IPS DF 6.9 (cell line): Measurements from ENCODE around the gene ASTE1.
"Not testable (repeated sequence)": the region's sequence is repeated elsewhere in the genome, so short reads cannot be mapped to it uniquely, and the experiment has no call there.

Source experiments
- DNase-seq: peaks from one replicate; pipeline ENCODE4 v3.0.0-alpha.2; 2013; ENCODE audit warnings: low read depth, low spot score
- H3K27ac ChIP-seq: one replicate; pipeline ENCODE4 v1.5.1; 2013; ENCODE audit warnings: low read length, control low read depth
- H3K27me3 ChIP-seq: 2 replicates; pipeline ENCODE4 v1.6.1; 2013; ENCODE audit warnings: mild to moderate bottlenecking, low read length; ENCODE audit not compliant: control insufficient read depth, insufficient read depth
- H3K36me3 ChIP-seq: 2 replicates; pipeline ENCODE4 v1.6.1; 2013; ENCODE audit warnings: low read length; ENCODE audit not compliant: control insufficient read depth, insufficient read depth
- H3K4me1 ChIP-seq: 2 replicates; pipeline ENCODE4 v1.6.1; 2013; ENCODE audit warnings: low read length; ENCODE audit not compliant: control insufficient read depth, insufficient read depth
- H3K4me3 ChIP-seq: 2 replicates; pipeline ENCODE4 v1.5.1; 2013; ENCODE audit warnings: mild to moderate bottlenecking, low read length
- H3K9me3 ChIP-seq: 2 replicates; pipeline ENCODE4 v1.6.1; 2013; ENCODE audit warnings: low read length, inconsistent platforms; ENCODE audit not compliant: control insufficient read depth, insufficient read depth
- WGBS: extraction: QIAGEN DNeasy Blood & Tissue Kit; methylation state at CpG from one replicate; pipeline ENCODE4 v1.1.7; 2013; ENCODE audit warnings: mixed read lengths, missing lambda C conversion rate; ENCODE audit not compliant: insufficient read length, insufficient coverage; 5-methylcytosine and 5-hydroxymethylcytosine counted together

ASTE1 gene

DNA sequence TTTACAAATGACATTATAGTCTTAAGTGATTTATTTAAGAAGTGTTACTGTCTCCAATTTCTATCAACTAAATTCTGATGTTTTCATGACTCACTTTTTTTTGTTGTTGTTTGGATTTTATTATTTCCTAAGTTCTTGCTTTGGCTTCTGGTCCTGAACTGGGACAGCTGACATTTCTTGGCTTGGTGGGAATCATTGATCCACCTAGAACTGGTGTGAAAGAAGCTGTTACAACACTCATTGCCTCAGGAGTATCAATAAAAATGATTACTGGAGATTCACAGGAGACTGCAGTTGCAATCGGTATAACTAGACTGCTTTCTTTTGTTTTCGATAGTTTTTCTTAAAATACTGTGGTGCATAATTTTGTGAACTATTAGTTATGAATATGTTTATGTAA is 47.5 kb downstream of the ASTE1 start:
- no peak for DNase-seq
- Histone ChIP-seq H3K4me1 (no peaks in the 10 kb centered on the region), H3K9me3 (no peaks in the 10 kb centered on the region), H3K4me3 (no peak overlapping the region), H3K27ac (no peak overlapping the region), H3K27me3 (no peaks in the 10 kb centered on the region; the same call in 1 of the 2 replicates), H3K36me3 (no peaks in the 10 kb centered on the region)
- 100% methylated on average over 1 of the region's 2 CpGs for WGBS

DNA sequence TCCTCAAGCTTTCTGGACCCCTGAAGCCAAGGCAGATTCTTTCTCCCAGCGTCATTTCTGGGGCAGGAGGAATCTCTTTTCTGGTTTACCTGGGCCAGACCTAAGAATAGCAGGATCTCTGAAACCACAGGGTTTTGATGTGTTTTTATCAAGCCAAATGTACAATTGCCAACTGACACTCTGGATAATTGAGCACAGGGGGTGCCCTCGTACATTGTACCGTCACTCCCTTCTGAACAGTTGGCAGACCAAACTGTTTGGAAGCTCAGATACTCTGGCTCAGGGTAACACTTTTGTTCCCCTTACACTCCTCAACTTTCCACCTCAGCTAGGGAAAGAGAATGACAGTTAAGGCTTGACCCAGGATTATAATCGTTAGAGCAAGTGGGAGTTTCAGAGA is 49.9 kb downstream of the ASTE1 start:
- no peaks in the 10 kb centered on the region for H3K9me3 ChIP-seq
- WGBS: no CpG with 5 or more reads among the region's 4 CpGs
- H3K36me3 ChIP-seq: no peaks in the 10 kb centered on the region
- H3K4me3 ChIP-seq: no peak overlapping the region
- H3K27ac ChIP-seq: no peak overlapping the region
- DNase-seq: no peak
- no peaks in the 10 kb centered on the region for H3K4me1 ChIP-seq
- no peaks in the 10 kb centered on the region; the same call in 1 of the 2 replicates for H3K27me3 ChIP-seq

DNA sequence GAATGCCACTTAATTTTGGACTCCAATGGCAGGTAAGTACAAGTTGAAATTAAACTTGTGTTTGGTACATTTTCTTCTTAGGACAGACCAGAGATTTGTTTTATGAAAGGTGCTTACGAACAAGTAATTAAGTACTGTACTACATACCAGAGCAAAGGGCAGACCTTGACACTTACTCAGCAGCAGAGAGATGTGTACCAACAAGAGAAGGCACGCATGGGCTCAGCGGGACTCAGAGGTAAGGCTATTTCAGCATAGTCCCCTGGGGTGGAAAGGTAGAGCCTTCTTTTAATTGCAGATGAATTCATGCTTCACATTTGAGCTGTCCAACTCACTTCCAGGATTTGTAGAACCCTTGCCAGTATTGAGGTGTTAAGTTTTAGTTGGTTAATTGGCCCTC is 51.4 kb downstream of the ASTE1 start:
- Histone ChIP-seq H3K27me3 (no peaks in the 10 kb centered on the region; the same call in 1 of the 2 replicates), H3K27ac (no peak overlapping the region), H3K4me3 (no peak overlapping the region), H3K9me3 (no peaks in the 10 kb centered on the region), H3K36me3 (no peaks in the 10 kb centered on the region), H3K4me1 (no peaks in the 10 kb centered on the region)
- no peak for DNase-seq
- WGBS: no CpG with 5 or more reads among the region's 3 CpGs

DNA sequence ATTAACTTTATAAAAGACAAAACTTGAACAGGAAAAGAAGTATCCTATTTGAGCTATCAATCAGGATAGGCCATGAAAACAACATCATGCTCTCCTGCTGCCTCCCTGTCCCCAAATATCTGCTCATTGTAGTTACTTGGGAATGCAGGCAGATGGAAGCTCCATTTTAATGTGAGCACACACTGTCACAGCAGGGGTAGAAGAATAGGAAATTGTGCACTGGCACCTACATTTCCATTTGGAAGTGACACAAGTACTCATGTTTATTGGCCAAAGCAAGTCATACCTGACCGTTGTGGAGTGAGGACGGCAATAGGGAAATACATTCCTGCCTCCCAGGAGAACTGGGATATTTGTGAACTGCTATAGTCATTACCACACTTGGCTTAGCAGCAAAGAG is 52.4 kb downstream of the ASTE1 start:
- no CpG with 5 or more reads among the region's 2 CpGs for WGBS
- no peaks in the 10 kb centered on the region for H3K4me1 ChIP-seq
- DNase-seq: no peak
- H3K36me3 ChIP-seq: no peaks in the 10 kb centered on the region
- no peak overlapping the region for H3K27ac ChIP-seq
- H3K4me3 ChIP-seq: no peak overlapping the region
- H3K9me3 ChIP-seq: no peaks in the 10 kb centered on the region
- no peaks in the 10 kb centered on the region; the same call in 1 of the 2 replicates for H3K27me3 ChIP-seq

DNA sequence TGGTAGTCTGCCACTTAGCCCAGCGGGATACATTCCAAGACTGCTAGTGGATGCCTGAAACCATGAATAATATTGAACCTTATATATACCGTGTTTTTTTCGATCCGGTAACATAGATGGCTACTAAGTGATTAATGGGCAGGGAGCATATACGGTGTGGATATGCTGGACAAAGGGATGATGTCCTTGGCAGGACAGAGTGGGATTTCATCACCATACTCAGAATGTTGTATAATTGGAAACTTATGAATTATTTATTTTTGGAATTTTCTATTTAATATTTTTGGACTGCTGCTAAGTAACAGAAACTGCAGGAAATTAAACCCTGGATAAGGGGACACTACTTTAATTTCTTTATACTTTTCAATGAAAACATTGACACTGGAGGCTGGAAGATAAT is 53.2 kb downstream of the ASTE1 start:
- no peaks in the 10 kb centered on the region for H3K36me3 ChIP-seq
- H3K4me1 ChIP-seq: no peaks in the 10 kb centered on the region
- H3K4me3 ChIP-seq: no peak overlapping the region
- WGBS: no CpG with 5 or more reads among the region's 5 CpGs
- H3K27me3 ChIP-seq: no peaks in the 10 kb centered on the region; the same call in 1 of the 2 replicates
- no peak overlapping the region for H3K27ac ChIP-seq
- H3K9me3 ChIP-seq: no peaks in the 10 kb centered on the region
- no peak for DNase-seq

DNA sequence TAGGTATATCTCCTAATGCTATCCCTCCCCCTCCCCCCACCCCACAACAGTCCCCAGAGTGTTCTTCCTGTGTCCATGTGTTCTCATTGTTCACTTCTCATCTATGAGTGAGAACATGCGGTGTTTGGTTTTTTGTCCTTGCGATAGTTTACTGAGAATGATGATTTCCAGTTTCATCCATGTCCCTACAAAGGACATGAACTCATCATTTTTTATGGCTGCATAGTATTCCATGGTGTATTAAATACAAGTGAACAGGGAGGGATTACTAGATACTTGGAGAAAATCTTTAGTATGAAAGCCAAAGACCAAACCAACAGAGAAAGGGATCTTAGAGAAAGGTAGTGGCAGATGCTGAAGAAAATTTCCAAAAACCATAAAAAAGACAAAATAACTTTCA is 54.0 kb downstream of the ASTE1 start:
- DNase-seq, H3K27ac ChIP-seq, H3K36me3 ChIP-seq, H3K4me1 ChIP-seq, H3K4me3 ChIP-seq, H3K27me3 ChIP-seq, H3K9me3 ChIP-seq: not testable (repeated sequence)
- no CpG with 5 or more reads among the region's 2 CpGs for WGBS

DNA sequence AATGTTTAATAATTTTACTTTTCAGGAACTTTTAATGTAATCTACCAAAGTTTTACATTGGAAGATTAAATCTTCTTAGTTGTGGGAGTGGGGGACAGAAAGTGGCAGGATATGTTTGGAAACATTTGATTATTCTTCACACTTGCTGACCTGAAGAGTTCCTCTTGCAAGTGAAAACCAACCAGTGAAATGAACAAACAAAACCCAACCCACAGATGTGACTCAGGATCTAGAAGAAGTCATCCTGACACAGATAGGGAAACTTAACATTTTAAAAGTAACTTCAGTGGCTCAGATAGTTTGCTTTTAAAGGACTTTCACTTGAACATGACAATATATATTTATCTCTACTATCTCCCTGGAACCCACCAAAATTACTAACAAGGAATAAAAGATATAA is 55.4 kb downstream of the ASTE1 start:
- Histone ChIP-seq H3K4me3 (no peak overlapping the region), H3K4me1 (no peaks in the 10 kb centered on the region), H3K27ac (no peak overlapping the region), H3K9me3 (no peaks in the 10 kb centered on the region), H3K27me3 (no peaks in the 10 kb centered on the region; the same call in 1 of the 2 replicates), H3K36me3 (no peaks in the 10 kb centered on the region; the same call in 1 of the 2 replicates)
- DNase-seq: no peak

DNA sequence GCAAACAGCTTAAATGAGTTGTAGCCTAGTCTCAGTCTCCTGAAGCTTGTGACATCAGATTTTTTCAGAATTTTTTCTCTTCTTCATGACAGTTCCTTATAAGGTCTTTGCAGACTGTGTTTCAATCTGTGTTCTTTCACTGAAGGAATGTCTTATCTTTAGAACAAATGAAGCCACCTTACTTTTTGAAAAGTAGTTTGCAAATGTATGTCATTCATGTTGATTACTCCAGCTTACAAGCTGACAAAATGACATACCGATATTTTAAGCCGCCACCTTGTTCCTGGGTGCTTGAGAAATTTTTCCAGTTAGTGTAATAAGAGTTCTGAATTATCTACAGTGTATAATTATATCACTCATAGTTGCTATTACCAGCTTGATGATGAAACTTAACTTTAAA is 57.0 kb downstream of the ASTE1 start:
- Histone ChIP-seq H3K9me3 (no peaks in the 10 kb centered on the region), H3K36me3 (no peaks in the 10 kb centered on the region; the same call in 1 of the 2 replicates)
- DNase-seq: no peak

DNA sequence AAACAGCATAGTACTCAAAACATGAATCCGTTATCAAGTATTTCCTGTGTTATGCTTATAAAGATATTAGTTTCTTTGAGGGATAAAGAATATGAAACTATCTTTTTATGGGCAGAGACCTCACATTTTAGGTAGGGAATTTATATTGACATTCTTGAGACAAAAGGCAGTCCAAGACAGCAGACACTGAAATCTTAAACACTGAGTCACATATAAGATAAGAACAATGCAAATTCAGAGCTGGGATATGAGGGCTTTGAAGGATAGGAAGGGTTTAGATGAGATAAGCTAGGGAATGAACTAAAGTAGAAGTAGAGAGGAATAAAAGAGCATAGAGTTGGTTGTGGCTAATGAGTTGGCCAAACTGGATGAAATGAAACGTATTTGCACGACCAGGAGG is 58.4 kb downstream of the ASTE1 start:
- no peaks in the 10 kb centered on the region; the same call in 1 of the 2 replicates for H3K36me3 ChIP-seq
- DNase-seq: no peak
- H3K27me3 ChIP-seq: no peaks in the 10 kb centered on the region
- H3K9me3 ChIP-seq: no peaks in the 10 kb centered on the region
- no peak overlapping the region for H3K4me3 ChIP-seq
- no CpG with 5 or more reads among the region's 3 CpGs for WGBS
- H3K4me1 ChIP-seq: no peaks in the 10 kb centered on the region
- no peak overlapping the region for H3K27ac ChIP-seq

More for the DNA sequence above, 57.0 kb downstream of the ASTE1 start:
- H3K27me3 ChIP-seq: no peaks in the 10 kb centered on the region
- H3K4me1 ChIP-seq: no peaks in the 10 kb centered on the region
- no peak overlapping the region for H3K27ac ChIP-seq
- H3K4me3 ChIP-seq: no peak overlapping the region
- WGBS: no CpG with 5 or more reads among the region's 2 CpGs

DNA sequence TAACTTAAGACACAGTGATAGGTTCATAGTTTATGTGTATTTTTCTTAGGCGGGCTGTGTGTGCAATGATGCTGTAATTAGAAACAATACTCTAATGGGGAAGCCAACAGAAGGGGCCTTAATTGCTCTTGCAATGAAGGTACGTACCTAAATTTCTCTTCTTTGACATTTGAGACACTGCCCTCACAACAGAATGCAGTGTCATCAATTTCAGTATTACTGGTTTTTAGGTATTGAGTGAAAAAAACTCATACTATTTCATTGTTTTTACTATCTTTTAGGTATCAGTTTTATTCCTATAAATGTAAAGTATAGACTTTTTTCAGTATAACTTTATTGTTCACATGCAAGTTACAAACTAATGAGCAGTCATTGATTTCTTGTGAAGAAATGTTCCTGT is 59.3 kb downstream of the ASTE1 start:
- H3K4me1 ChIP-seq: no peaks in the 10 kb centered on the region
- H3K27ac ChIP-seq: no peak overlapping the region
- H3K36me3 ChIP-seq: no peaks in the 10 kb centered on the region; the same call in 1 of the 2 replicates
- no peaks in the 10 kb centered on the region for H3K9me3 ChIP-seq
- no peaks in the 10 kb centered on the region for H3K27me3 ChIP-seq
- no peak for DNase-seq
- WGBS: no CpG with 5 or more reads among the region's 2 CpGs
- H3K4me3 ChIP-seq: no peak overlapping the region

DNA sequence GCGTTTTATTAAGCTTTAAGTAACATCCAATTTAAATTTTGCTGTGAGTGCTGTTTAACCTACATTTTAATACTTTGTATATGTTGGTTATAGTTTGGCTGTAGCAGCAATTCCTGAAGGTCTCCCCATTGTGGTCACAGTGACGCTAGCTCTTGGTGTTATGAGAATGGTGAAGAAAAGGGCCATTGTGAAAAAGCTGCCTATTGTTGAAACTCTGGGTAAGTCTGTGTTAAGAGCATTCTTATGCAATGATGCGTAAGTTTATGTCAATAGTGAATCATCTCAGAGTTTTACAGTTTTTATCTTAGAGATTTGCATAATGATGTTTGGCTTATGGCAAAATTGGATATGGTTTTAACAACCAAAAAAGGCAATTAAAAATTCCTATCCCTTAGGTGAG is 62.7 kb downstream of the ASTE1 start:
- no CpG with 5 or more reads among the region's 3 CpGs for WGBS
- Histone ChIP-seq H3K36me3 (no peaks in the 10 kb centered on the region; the same call in 1 of the 2 replicates), H3K4me1 (no peaks in the 10 kb centered on the region), H3K27ac (no peak overlapping the region), H3K27me3 (no peaks in the 10 kb centered on the region), H3K9me3 (no peaks in the 10 kb centered on the region), H3K4me3 (no peak overlapping the region)
- DNase-seq: no peak
